Stimulated activated CD4-positive, alpha-beta T cell treated with anti-CD3 and anti-CD28 coated beads, Interleukin-12 subunit alpha, Interleukin-12 subunit beta, amount 100 ng/mL, for 24 hours (primary cell): ENCODE data around the gene C6orf89.
"Not testable (repeated sequence)": the region's sequence is repeated elsewhere in the genome, so short reads cannot be mapped to it uniquely, and the experiment has no call there.

Experiments
- DNase-seq, 2 experiments: peaks; one replicate each; pipeline ENCODE4 v3.0.0-alpha.2; 2020; ENCODE audit warnings: low read depth in 2 of 2

C6orf89 gene

DNA sequence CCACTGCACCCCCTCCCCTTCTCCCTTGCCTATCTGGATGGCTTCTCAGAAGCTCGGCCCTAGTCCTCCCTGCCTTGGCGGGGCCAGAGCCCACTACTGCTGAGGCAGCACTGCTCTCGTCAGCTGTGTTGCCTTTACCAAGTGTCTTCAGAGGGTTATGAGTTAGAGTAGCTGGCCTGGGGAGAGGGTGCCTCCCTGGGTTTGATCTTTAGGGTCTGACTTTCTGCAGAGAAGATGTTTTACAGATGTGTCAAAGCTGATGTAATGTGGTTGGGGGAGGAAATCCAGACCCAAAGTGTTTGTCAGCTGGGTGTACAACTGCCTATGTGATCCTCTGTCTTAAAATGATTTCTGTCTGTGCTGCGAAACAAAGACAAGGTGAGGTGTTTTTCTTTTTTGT is 38.4 kb downstream of the C6orf89 start:
- DNase-seq: no peak

DNA sequence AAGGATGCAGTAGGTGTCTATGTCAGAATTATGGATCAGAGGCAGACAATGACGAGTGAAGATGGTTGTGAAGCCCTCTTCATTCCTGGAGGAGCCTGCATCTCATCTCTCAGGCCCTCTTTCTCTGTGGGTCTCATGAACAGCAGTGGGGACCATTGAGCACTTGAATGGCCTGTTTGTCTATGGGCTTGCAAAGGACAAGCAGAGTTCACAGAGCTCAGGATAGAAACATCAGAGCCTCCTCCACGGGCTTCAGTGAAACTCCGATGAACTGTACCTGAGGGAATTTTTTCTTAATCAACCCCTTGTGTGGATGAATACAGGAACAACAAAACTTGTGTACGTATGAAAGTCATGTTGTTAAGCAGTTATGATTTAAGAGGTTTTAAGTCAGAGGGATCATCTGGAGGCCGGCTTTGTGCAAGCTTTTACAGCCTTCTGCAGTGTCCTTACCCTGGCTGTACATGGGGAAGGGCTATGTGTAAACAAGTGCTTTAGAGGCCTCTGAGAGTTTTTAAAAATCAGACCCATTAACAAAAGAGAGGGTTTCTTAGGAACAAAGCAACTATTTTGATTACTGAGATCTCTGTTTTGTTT is 39.1 kb downstream of the C6orf89 start:
- DNase-seq: no peak

GRCh38 chr6:36925809-36926208 is 40.1 kb downstream of the C6orf89 start:
- DNase-seq: no peak

GRCh38 chr6:36926708-36927513 is 41.2 kb downstream of the C6orf89 start:
- DNase-seq: no peak

- DNase-seq: no peak
Measured at GRCh38 chr6:36927691-36928546, 42.2 kb downstream of the C6orf89 start.

GRCh38 chr6:36928547-36928918 is 42.8 kb downstream of the C6orf89 start:
- no peak for DNase-seq

- DNase-seq: no peak
Measured at GRCh38 chr6:36929152-36929551, 43.4 kb downstream of the C6orf89 start.

DNA sequence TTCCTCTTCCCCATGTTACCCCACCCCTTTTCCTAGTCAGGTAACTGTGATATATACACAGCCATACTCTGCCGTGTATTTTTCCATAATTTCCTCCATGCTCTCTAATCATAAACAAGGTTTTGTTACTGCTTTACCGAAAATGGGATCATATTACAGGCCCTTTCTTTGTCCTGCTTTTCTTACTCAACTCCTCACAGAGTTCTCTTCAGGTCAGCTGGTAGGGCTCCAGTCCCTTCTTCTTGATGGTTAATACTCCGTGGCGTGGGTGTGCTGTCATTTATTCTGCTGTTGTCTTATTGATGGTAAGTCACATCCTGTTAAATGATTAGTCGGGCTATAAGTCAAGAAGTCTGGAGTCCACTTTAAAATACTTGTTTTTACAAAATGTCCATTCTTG is 43.9 kb downstream of the C6orf89 start:
- no peak for DNase-seq

DNA sequence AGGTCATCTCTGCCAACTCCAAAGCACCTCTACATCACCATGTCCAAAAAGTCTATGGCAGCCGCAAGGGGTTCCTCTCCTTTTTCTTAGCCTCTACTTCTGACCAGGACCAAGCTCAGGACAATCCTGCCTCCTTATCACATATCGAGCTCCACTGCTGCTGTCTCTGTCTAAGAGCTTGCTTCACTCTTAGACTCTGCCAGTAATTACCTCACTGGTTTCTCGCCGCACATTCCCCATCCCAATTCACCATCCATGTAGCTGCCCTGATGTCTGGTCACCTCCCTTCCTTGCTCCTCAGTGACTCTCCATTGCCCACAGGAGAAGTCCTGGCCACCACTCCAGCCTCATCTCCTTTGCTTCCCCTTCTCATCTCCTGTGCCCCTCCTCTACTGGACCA is 44.7 kb downstream of the C6orf89 start:
- DNase-seq: no peak

DNA sequence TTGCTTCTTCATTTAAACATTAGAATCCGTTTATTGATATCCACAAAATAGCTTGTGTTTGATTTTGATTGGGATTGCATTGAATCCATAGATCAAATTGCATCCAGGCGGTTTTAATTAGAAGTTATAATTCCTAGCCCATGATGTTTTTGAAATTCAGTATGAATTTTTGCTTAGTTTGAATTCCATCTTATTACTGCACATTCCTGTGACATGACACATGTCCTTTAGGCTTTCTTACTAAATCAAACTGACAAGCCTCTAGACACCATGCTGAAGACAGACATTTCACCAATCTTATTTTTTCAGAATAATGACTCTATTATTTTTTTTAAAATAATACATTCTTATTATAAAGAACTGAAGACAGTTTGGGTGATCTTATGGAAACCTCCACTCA is 47.4 kb downstream of the C6orf89 start:
- DNase-seq: no peak

- DNase-seq: no peak
Measured at GRCh38 chr6:36933519-36933918, 47.8 kb downstream of the C6orf89 start.

- DNase-seq: no peak
Measured at GRCh38 chr6:36934901-36935300, 49.1 kb downstream of the C6orf89 start.

DNA sequence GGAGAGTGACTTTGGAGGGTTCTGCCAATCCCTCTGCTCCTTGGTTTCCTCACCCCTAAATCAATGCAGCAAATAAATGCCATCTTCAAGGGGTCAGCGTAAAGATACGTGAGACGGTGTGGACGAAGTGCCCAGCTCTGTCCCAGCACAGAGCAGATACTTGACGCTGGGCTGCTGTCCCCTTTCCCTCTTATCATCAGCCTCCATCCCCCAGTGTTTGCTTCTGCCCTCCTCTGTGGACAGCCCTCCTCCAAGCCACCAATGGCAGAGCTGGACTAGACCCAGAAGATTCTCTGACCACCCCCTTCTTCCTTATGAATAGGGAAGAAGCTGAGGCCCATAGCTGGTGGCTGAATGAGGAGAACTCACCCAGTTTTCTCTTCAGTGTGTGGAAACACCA is 51.1 kb downstream of the C6orf89 start:
- DNase-seq: no peak

- DNase-seq: no peak
Measured at GRCh38 chr6:36937896-36938295, 52.1 kb downstream of the C6orf89 start.

DNA sequence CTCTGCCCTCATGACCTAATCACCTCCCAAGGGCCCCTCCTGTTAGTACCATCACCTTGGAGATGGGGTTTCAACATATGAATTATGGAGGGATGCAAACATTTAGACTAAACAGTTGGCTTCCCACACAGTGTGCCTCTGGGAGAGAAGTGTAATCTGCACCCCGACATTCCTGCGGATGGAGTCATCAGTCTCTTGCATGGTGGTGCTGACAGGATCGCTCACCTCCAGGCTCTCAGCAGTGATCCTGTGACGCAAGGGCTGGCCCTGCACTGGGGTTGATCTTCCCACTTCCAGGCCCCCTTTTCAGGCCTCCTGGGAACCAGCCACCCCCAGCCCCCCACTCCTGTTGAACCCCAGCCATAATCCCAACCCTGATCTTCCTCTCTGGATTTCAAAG is 52.8 kb downstream of the C6orf89 start:
- no peak for DNase-seq

- not testable (repeated sequence) for DNase-seq
Measured at GRCh38 chr6:36939005-36939404, 53.3 kb downstream of the C6orf89 start.

- no peak for DNase-seq
Measured at GRCh38 chr6:36940027-36940426, 54.3 kb downstream of the C6orf89 start.

- not testable (repeated sequence) for DNase-seq
Measured at GRCh38 chr6:36941561-36941960, 55.8 kb downstream of the C6orf89 start.

DNA sequence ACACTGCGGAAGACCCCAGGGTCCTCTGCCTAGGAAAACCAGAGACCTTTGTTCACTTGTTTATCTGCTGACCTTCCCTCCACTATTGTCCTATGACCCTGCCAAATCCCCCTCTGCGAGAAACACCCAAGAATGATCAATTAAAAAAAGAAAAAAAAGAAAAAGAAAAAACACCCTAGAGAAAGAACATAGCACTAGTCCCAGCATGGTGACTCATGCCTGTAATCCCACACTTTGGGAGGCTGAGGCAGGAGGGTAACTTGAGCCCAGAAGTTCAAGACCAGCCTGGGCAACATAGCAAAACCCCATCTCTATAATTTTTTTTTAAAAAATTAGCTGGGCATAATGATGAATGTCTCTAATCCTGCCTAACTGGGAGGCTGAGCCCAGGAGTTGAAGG is 56.6 kb downstream of the C6orf89 start:
- not testable (repeated sequence) for DNase-seq

DNA sequence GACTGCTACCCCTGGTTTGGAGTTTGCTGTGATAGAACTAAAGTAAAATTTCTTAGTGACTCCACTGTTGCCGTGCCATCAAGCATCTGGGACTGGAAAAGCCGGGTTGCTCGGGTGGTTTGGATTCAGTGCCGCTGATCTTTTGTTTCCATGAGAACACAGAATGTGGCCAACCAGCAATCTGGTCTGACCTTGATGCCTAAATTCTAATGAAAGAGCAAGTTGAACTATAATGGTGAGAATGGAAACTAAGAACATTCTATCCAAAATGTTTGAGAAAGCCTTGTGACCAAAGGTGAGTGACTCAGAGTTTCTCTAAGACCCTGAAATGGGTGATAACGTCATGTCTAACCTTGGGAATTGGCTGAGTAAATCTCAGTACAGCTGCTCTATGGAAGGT is 58.9 kb downstream of the C6orf89 start:
- DNase-seq: no peak

GRCh38 chr6:36945301-36945700 is 59.5 kb downstream of the C6orf89 start:
- DNase-seq: no peak

- DNase-seq: no peak
Measured at GRCh38 chr6:36946526-36946925, 60.8 kb downstream of the C6orf89 start.
